ENCODE measurements around the gene SORL1. TPM values are rescaled to one million over a fixed set of nuclear protein-coding genes. Genes with fewer than 3 reads are reported as not detected.

The SORL1 gene
- total RNA-seq, 1 donor from 2014 or later, result 134 TPM

DNA sequence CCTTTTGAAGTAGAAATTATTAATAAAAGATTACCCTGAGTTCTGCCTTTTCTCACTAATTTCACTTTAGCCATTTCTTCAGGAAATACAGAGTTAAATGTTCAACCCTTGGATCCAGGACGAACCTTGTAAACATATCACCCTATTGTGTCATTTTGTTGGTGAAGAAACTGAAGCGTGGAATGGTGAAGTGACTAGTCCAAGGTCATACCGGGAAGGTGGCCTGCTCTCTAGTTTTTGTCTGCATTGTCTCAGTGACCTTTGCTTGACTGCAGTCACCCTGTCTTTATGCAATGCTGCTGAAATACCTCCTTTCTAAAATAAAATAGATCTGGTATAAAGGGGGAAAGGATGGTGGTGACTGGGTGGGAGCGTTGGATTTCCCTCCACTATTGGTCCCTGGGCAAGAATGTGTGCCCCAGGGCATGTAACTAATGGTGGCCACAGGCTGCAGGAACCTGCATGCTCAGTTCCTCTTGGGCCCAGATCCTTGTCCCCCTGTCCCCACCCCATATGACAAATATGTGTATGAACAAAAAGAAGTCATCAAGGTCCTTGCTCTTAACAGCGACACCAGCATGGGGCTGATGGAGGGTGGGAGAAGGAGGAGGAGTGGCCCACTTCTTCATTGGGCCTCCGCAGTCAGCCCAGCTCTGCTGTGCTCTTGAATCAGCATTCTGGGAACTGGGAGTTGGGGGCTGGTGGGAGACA is 1.6 kb downstream of the SORL1 start:
- no peak for DNase-seq (ENCODE audit: low spot score)

DNA sequence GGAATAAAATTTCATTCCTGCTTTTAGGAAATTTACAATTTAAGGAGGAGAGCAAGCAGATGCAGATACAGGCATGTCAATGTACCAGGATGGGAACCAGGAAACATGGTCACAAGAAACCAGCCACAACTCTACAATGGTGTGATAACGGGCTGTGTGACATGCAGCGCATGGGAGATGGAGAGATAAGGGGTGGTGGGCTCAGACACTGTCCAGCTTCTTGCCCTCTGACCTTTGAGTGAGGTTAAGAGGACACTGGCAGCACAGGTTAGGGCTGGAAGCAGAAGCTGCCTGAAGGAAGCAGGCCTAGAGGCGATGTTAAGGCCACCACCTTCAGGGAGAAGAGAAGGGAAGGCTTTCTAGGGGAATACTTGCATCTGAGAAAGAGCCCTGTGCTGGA is 3.0 kb downstream of the SORL1 start:
- DNase-seq (ENCODE audit: low spot score), result no peak

DNA sequence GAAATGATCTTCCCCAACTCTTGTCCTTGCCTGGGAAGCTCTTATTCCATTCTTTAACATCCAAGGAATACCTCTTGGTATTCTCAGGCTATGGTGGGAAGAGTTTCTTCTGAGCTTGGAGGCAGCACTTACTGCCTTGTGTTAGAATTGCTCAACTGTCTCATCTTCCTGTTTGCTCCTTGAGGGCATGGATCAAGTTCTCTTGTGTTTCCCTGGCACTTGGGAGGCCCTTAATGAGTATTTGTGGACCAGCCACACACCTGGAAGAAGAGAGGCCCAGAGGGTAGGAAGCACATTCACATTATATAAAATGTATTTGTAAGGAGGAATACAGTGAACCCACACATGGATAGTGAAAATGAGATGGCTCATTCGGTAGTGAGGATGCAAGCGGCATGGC is 4.0 kb downstream of the SORL1 start:
- DNase-seq (ENCODE audit: low spot score), result no peak

DNA sequence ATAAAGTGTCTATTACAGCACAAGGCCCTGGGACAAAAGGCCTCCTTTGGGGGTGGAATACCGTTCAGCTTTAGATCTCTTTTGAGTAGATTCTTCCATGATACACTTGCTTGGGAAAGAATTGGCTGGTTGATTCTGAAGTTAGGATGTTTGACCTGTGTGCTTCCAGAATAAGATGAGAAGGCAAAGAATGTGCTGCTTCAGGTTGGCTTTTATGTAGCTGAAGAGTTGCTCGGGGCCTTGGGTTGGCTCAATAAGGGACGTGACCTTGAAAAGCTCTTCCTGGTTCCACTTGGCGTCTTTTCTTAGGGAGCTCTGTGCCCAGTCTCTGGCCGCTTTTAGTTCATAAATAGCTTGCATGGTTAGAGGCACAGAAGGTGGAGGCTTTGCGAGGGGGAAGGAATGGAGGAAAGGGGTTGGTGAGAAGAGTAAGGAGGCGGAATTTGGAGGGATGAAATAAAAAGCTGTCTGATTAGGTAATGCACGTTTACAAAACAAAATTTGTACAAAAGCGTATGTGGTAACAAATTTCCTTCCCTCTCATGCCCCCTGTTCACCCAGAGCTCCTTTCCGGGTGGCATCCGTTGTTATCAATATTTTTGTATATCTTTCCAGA is 4.8 kb downstream of the SORL1 start:
- no peak for DNase-seq (ENCODE audit: low spot score)

DNA sequence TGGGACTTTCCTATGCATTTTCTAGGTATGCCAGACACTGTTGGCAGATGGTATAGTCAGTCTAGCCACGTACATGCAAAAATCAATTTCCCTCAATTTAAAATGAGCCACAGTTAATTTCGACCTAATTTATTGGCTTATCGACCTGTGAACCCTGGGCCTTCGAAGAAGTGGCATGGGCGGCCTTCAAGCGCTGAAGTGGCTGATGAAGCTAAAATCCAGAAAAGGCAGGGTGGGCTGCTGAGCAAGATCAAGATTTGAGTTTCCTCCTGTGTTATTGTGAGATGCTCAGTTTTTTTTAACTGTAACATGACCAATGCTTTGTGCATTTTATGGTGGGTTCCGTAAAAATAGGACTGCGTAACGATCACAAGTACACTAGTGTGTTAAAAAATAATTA is 6.4 kb downstream of the SORL1 start:
- DNase-seq (ENCODE audit: low spot score), result no peak

DNA sequence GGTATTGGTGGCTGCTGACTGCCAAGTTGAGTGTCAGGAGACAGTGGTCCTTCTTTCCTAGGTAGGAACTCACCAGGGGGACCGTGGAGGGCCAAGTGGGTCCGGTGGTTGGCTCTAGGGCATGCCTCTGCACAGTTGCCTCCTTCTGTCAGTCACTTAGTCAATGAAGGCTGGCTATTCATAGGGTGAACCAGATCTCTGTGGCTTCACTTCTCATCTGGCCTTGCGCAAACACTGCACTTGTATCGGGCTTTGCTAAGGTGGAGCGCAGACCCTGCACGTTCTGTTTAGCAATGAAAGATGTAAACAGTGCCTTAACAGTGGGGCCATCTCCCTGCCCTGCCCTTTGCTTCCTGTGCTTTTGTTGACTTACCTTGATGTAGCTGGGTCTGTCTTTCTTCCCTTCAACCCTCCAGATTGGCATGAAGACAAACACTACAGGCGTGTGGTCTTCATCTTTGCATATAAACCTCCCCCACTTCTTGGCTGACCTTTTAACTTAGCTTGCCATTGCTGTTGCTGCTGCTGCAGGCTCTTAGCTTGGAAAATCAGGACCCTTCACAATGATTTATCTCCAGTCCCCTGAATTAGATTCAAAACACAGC is 7.4 kb downstream of the SORL1 start:
- no peak for DNase-seq (ENCODE audit: low spot score)

DNA sequence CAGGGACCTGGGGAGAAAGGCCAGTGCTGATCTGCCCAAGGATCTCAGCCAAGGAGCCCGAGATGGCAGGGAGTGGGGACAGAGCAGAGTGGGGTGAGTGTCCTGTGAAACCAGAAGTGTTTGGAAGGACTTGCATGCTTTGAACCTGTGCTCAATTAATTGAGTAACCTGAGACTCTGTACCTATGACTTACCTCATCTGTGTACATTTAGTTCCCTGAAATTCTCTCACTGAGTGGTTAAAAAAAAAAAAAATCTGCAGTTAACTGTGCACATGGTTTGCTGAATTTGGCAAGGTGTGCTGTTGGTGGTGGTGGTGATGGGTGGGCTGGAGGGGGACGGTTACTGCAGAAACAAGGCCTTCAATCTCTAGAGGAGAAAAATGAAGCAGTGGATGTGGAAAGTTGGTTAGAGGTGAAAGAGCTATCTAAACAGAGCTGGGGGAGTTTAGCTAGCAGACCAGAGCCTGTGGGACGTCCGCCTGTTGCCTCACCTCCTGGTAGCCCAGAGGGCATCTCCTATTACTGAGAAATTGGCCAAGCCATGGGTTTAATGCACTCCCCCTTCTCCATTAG is 8.9 kb downstream of the SORL1 start:
- no peak for DNase-seq (ENCODE audit: low spot score)

DNA sequence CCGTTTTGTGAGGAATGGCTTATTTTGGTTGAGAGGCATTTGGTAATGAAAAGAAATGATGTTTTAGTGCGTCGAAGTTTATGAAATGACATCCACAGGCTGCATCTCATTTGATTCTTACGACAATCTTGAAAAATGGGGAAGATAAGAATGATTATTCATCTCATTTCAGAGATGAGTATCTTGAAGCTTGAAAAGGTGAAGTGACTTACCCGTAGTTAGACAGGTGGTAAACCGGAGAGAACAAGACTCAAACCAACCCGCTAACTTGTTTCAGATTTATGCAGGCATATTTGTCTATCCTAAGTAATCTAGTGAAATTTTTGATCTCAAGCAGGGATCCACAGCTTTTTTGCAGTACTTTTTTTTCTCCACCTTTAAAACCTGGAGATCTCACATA is 9.7 kb downstream of the SORL1 start:
- no peak for DNase-seq (ENCODE audit: low spot score)

DNA sequence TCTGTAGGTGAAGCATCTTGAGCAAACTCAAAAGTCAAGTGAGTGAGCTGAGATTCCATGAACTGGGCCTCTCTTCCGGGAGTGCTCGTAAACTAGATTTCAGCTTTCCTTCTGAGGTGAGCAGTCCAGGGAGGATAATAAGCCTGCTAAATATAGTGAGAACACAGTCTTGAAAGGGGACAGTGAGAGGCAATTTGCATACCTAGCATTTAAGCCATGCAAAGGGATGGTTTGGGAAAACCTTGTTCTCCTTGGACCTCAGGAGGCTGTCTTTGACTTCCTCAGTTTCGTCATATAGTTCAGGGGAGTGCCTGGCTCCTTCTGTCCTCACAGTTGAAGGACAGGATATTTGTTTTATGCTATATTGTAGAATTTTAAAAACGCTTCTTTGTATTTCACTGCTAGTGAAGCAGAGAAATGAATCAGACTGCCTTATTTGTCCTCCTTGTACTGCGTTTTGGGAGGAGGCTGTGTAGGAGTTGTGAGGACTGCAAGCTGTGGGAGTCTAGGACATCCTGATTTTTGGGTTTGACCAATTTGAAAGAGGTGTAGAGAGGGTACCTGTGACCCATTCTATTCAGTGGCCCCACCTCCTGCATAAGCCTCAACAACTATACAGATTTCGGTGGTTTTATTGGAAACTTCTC is 11.7 kb downstream of the SORL1 start:
- DNase-seq (ENCODE audit: low spot score), result no peak

DNA sequence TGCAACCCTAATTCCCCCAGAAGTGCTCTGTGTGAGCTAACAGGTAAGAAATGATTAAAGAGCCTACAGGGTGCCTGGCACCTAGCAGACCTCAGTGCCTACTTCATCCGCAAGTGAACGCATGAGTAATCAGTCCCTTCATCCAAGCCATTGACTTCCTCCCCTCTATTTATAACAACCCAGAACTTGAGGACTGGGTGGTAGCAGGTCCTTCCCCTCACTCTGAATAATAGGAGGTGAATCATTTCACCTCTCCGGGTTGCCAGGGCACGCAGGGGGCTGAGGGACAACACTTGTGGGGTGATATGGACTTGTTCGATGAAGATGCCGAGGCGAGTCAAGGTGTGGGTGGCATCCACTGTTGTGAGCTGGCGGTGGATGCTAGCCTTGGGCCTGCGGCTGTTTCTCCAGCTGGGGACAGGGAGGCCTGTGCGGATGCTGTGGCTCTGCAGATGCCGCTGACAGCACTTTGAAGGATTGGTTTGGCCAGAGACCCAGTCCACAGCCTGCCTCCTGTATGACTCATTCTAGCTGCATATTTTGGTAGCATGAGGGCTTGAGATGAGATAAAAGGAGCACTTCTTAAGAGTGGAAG is 12.3 kb downstream of the SORL1 start:
- peak; percentile 71 for DNase-seq (ENCODE audit: low spot score)

DNA sequence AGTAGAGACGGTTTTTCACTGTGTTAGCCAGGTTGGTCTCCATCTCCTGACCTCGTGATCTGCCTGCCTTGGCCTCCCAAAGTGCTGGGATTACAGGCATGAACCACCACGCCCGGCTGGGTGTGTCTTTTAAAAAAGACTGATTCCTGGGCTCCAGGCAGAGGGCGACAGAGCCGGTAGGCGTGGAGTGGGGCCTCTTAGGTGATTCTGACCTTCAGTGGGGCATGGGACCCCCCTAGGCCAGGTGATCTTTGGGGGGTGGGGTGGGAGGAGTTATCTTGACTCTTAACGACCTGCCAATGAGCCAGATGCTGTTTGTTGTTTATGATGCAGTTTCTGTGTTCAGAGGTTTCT is 13.6 kb downstream of the SORL1 start:
- no peak for DNase-seq (ENCODE audit: low spot score)

DNA sequence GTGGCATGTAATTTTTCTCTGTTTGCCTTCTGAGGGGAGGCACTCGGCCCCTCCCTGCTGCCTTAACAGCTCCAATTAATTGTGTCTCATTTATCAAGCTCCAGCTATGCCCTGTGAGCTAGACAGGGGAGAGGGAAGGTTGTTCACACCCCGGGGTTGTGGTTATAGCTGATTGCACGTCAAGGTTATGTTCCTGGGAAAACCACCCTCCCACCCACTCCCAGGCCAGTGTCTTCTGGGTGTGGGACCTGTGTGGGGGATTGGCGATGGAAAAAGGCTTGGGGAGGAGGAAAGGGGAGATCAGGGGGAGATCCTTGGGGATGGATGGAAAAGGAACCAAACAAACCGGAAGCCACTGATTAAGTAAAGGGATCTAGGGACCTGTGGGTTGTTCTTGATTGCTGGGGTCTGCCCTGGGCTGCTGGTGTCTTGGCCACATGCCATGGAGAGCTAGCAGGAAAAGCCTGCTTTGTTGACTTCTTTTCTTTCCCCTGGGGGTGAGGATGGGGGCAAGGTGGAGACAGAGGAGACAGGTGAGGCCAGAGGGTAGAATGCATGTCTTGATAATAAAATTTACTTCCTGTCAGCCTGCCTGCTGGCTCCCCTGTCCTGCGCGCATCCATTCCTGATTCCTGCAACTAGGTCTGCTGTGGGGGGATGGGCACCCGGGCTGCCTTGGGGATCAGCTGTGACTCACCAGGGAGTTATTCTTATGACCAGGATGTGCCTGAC is 14.1 kb downstream of the SORL1 start:
- peak; percentile 95 for DNase-seq (ENCODE audit: low spot score)

DNA sequence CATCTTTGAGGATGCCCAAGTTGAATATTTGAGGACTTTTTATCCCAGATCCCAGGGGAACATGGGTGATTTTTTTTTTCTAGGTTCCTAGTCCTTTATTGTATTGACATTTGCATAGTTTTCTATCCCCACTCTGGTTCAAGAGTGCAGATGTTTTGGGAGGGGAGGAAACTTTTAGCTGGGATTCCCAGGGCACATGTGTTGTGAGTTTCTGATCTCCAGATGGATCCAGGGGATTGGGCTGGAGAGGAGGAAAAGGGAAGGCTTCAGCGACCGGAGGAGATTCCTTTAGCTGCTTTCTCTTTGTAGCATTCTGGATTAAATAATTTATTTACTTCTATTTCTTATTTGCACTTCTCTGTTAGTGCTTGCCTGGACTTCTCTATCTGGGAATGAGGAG is 15.4 kb downstream of the SORL1 start:
- DNase-seq (ENCODE audit: low spot score), result no peak

DNA sequence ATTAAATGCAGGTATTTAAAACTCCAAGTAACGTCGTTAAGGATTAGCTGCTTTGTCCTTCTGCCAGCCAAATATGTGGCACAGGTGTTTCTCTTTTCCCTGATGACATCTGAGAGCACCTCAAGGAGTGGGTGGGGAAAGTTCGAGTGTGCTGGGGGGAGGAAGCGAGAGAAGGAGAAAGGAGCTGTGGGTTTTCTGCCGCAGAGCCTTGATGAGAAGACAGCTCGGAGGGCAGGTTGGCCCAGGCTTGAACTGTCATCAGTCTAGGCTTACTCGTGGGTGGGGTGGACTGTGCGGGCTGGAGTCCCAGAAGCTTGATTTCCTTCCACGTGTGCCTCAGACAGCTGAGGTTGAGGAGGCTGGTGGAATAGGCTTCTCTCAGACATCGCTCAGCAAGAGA is 15.9 kb downstream of the SORL1 start:
- DNase-seq (ENCODE audit: low spot score), result no peak

DNA sequence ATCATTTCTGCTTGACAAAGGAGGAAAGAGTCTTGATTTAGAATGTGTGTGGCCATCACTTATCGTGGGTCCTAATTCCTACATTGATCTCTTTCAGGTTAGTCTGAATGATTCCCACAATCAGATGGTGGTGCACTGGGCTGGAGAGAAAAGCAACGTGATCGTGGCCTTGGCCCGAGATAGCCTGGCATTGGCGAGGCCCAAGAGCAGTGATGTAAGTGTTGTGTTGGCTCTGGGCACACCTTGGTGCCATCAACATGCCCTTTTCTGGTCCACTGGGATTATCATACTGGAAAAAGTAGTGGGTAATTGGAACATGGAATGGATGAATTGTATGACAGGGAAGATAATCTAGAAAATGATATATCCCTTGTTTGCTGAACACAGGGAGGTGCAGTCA is 17.8 kb downstream of the SORL1 start:
- DNase-seq (ENCODE audit: low spot score), result no peak

DNA sequence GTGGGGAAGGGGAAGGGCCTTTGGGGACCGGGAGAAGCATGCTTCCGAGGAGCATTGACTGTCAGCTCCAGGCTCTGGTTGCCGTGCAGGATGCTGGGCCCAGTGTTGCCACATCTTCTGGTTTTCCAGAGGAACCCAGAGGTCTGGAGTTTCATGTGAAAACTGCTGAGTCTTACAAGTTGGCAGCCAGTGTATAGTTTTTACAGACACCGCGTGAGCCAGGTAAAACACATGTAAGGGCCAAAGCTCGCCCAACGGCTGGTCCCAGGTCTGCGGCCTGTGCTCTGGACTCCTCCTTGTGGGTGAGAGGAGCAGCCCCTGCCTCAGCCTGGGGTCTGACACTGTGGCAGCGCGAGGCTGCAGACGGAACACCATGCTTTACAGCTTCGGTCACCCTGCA is 19.1 kb downstream of the SORL1 start:
- no peak for DNase-seq (ENCODE audit: low spot score)

DNA sequence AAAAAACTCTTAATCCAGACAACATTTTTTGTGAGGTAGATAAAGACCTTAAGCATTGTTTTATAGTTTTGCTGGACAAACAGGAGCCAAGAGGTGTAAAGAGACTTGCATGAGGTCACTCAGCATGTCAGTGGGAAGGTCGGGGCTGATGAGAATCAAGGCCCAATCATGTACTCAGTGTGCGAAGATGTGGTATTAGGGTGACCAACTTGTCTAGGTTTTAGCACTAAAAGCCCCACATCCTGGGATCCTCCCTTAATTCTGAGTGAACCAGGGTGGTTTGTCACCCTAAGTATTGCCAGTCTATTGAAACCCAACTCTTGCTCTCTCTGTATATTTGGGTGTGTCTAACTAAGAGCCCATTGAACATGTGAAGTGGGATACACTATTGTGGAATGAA is 20.2 kb downstream of the SORL1 start:
- DNase-seq (ENCODE audit: low spot score), result no peak

DNA sequence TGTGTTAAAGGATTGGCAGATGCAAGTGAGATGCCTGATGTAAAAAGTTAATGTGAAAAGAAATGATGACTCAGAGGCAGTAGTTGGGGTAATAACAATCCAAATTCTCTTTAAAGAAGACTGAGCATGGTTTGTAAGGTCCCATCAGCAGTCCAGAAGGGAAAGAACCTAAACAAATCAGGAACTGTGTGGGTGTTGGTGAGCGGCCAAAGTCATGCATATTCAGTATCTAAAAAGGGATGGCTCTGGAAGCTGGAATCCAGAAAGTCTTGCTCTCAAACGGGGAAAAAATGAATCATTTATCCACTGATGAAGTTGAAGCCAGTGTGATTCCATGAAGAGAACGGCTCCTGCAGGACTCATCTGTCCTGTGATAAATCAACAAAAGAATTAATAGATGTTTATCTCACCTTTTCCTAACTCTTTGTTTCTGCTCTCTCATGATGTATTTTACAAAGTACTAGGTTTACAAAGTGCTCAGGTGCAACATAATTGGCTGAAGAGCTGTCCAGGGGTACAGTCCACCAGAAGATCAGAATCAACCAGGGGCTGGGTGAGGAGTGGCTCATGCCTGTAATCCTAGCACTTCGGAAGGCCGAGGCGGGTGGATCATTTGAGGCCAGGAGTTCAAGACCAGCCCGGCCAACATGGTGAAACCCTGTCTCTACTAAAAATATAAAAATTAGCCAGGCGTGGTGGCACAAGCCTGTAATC is 21.1 kb downstream of the SORL1 start:
- DNase-seq (ENCODE audit: low spot score), result no peak

DNA sequence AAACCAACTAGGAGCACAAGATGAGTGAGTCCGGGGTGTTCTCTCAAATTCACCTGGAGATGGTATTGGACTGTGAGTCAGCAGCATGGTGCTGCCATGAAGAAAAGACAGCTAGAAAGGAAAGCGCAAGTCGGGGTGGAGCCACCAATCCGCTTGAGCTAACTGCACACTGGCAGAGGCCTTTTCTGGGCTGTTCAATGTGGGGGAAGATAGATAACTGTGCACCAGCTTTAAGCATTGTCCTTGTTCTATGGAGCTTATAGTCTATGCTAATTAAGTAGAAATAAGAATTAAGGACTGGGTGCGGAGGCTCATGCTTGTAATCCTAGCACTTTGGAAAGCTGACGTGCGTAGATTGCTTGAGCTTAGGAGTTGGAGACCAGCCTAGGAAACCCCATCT is 22.6 kb downstream of the SORL1 start:
- no peak for DNase-seq (ENCODE audit: low spot score)

DNA sequence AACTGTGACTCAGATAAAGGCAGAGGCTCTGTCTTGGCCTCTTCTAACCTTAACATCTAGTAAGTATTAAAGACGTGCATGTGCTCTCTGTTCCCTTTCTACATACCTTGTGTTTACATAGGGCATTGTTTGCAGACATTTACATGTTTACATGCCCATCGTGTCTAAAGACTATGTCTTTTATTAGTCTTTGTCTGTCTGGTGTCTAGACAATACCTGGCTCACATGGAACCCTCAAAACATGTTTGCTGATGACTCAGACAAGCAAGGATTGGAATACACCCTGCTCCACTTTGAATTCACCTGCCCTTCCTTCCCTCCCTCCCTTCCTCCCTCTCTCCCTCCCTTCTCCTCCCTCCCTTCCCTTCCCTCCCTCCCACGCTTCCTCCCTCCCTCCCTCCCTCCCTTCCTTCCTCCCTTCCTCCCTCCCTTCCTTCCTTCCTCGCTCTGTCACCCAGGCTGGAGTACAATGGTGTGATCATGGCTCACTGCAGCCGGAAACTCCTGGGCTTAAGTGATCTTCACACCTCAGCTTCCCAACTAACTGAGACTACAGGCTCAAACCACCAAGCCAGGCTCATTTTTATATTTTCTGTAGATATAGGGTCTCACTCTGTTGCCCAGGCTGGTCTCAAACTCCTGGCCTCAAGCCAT is 24.4 kb downstream of the SORL1 start:
- no peak for DNase-seq (ENCODE audit: low spot score)
